K562 (cell line): ENCODE data around the gene NDUFAF2. TPM values are rescaled to one million over a fixed set of nuclear protein-coding genes. Genes with fewer than 3 reads are reported as not detected.

Experiments used
- BCOR ChIP-seq: fragments of 450-650 bp; IDR thresholded peaks from 2 replicates; pipeline ENCODE4 v1.6.1; 2016
- RBM25 ChIP-seq: fragments of 200-400 bp; formaldehyde crosslinking; IDR thresholded peaks from 2 replicates; pipeline ENCODE4 v1.6.1; 2018; ENCODE audit warnings: low read length, low read depth, moderate library complexity; ENCODE audit not compliant: severe bottlenecking
- REST ChIP-seq, 2 experiments: fragments of 450-650 bp; formaldehyde crosslinking in 1 of 2; IDR thresholded peaks; 2 replicates each; pipeline versions ENCODE4 v1.4.0 to v1.6.1; 2014 to 2020; ENCODE audit warnings: mild to moderate bottlenecking in 2 of 2, borderline replicate concordance in 1 of 2, low read depth in 1 of 2
- SIX5 ChIP-seq, 2 experiments: IDR thresholded peaks; 2 replicates each; pipeline ENCODE4 v1.6.1; 2011; ENCODE audit warnings: low read length in 2 of 2, borderline replicate concordance in 1 of 2, low read depth in 1 of 2, mild to moderate bottlenecking in 1 of 2, moderate library complexity in 1 of 2; ENCODE audit not compliant: insufficient read depth in 1 of 2
- ZNF239 ChIP-seq: fragments of 250-450 bp; sonication (Bioruptor Pico); IDR thresholded peaks from 2 replicates; pipeline ENCODE4 v1.4.0; 2020; ENCODE audit warnings: mild to moderate bottlenecking
- polyA plus RNA-seq, 8 experiments: library from polyadenylated mRNA; depleted of rRNA in 4 of 8; stranded (reverse) in 5 of 8; unstranded in 3 of 8; fragments of >200 nt; fragmentation: Nextera tagmentation in 2 of 8; fragmentation: Illumina TruSeq in 1 of 8; extraction: Ambion mirVana in 2 of 8; extraction: Trizol in 1 of 8; gene quantifications; 2 replicates each; pipeline versions ENCODE4 v1.2.1 to v1.2.3, GENCODE V29; 2011 to 2014; ENCODE audit warnings: inconsistent platforms in 1 of 8, missing spikeins in 1 of 8
- total RNA-seq, 7 experiments: library from RNA; depleted of rRNA in 6 of 7; stranded (reverse); fragments of >200 nt in 6 of 7; fragmentation: Illumina TruSeq in 2 of 7; extraction: Trizol in 2 of 7; gene quantifications; 2 replicates each; pipeline versions ENCODE4 v1.2.1 to v1.2.3, GENCODE V29; 2011 to 2021; ENCODE audit warnings: low replicate concordance in 1 of 7

The NDUFAF2 gene
- total and polyA plus RNA-seq, 9 of the 15 experiments (the other 6 are each of a cell fraction or from before 2014, with no cell fraction given), result 56.0 to 155 (median 95.9) TPM

- TF ChIP-seq REST (IDR thresholded peaks at IDR 0.05; ENCODE audit: borderline replicate concordance), result no peak
- TF ChIP-seq REST (CRISPR knock-in tag; IDR thresholded peaks at IDR 0.05; ENCODE audit: low read depth), result no peak
- TF ChIP-seq ZNF239, result no peak
- peak; percentile 78 for TF ChIP-seq RBM25
- TF ChIP-seq SIX5 (IDR thresholded peaks at IDR 0.05; ENCODE audit: borderline replicate concordance in 1 of 2, insufficient read depth in 1 of 2, low read depth in 1 of 2, low read length in 2 of 2), result no peak
- TF ChIP-seq BCOR, result 0 out of 2 replicates have a peak, but pooled peaks have one; percentile 17
These were observed 10.2 kb downstream of the NDUFAF2 start (continued) for GRCh38 chr5:60955239-60955638.
